Activated T-helper 17 cell treated with anti-CD3 and anti-CD28 coated beads, Interleukin-2, amount 50 U/mL, for 72 hours (primary cell): ENCODE measurements around the gene DQX1. TPM values are rescaled to one million over a fixed set of nuclear protein-coding genes. Genes with fewer than 3 reads are reported as not detected.
A peak's percentile ranks its signal among the peaks of the same experiment; 100 is the strongest.

Experiments
- ATAC-seq: fragments of 150-1000 bp; cut with Tn5 transposase; replicated peaks from 2 replicates; pipeline ENCODE4 v1.10.0; 2021; ENCODE audit warnings: mild to moderate bottlenecking, moderate library complexity
- H3K27ac Mint-ChIP-seq: one replicate; pipeline ENCODE4 v1.8.0; 2022; ENCODE audit warnings: mixed read lengths
- H3K27me3 Mint-ChIP-seq: one replicate; pipeline ENCODE4 v1.8.0; 2022; ENCODE audit warnings: mixed read lengths
- H3K36me3 Mint-ChIP-seq: one replicate; pipeline ENCODE4 v1.8.0; 2022; ENCODE audit warnings: low read depth, mild to moderate bottlenecking, mixed read lengths
- H3K4me1 Mint-ChIP-seq: one replicate; pipeline ENCODE4 v1.8.0; 2022; ENCODE audit warnings: mixed read lengths
- H3K4me3 Mint-ChIP-seq: one replicate; pipeline ENCODE4 v1.8.0; 2022; ENCODE audit warnings: mild to moderate bottlenecking, mixed read lengths
- H3K9me3 Mint-ChIP-seq: one replicate; pipeline ENCODE4 v1.8.0; 2022; ENCODE audit warnings: mixed read lengths
- total RNA-seq, 2 donors: library from RNA; stranded (reverse); gene quantifications; one replicate each; pipeline ENCODE4 v1.2.3, GENCODE V29; 2022

DQX1 gene
- total RNA-seq, 2 donors from 2014 or later = 0.74 to 0.76 TPM

- no peaks in the 10 kb centered on the region for H3K36me3 Mint-ChIP-seq
- peak overlapping the region; percentile 73 for H3K4me3 Mint-ChIP-seq
- peaks cover 9% of the 10 kb centered on the region for H3K4me1 Mint-ChIP-seq
- peaks cover 36% of the 10 kb centered on the region for H3K27me3 Mint-ChIP-seq
- H3K27ac Mint-ChIP-seq = no peak overlapping the region
- H3K9me3 Mint-ChIP-seq = no peaks in the 10 kb centered on the region
- ATAC-seq = peak; percentile 87
These were observed 23.1 kb upstream of the DQX1 start for GRCh38 chr2:74548900-74549826.

DNA sequence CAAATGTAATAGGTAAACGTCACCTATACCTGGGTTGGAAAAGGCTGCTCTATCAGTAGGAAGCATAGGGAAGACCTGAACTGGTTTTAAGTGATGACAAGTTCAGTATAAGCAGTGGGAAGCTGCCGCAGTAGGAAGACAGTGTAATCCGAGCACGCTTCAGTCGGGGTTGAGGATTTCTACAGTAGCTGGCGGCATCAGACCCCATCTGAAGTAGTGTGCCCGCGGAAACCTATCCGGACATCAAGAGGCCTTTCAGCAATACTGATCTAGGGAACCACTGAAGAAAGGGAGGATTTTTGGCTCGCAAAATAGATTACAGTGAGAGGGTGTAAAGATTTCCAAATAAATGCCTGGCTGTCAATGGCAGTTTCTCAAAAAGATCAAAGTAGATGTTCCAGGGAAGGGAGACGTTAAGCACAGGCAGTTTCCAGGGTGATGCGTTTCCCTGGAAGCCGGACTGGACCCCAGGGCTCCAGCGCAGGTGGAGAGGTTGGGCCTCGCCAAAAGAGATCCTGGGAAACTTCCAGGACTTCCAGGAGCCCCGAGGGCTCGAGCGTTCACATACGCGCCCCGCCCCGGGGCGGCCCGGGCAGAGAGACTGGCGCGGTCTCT lies 22.4 kb upstream of the DQX1 start:
- Mint-ChIP-seq H3K4me3 (peak overlapping the region; percentile 73), H3K36me3 (no peaks in the 10 kb centered on the region), H3K27ac (no peak overlapping the region), H3K9me3 (no peaks in the 10 kb centered on the region), H3K27me3 (peaks cover 36% of the 10 kb centered on the region), H3K4me1 (peaks cover 9% of the 10 kb centered on the region)
- no peak for ATAC-seq

DNA sequence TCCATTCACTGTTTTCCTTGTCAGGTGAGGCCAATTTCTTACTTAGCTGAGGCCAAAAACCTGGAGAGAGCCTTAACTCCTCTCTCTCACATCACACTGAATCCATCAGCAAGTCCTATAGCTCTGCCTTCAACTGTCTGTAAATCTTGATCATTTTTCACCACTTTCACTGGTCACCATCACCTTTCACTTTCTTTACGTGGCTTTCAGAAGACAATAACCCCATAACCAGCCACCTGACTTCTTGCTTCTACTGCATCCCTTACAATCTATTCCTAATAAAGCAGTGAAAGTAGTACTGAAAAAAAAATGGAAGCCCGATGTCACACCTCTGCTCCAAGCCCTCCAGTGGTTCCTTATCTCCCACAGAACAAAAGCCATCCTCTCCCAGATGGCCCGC lies 20.0 kb upstream of the DQX1 start:
- H3K27me3 Mint-ChIP-seq = peaks cover 39% of the 10 kb centered on the region
- no peaks in the 10 kb centered on the region for H3K36me3 Mint-ChIP-seq
- H3K4me3 Mint-ChIP-seq = no peak overlapping the region
- ATAC-seq = no peak
- peaks cover 4% of the 10 kb centered on the region for H3K4me1 Mint-ChIP-seq
- no peak overlapping the region for H3K27ac Mint-ChIP-seq
- H3K9me3 Mint-ChIP-seq = no peaks in the 10 kb centered on the region

GRCh38 chr2:74544634-74545033 lies 18.6 kb upstream of the DQX1 start:
- H3K27me3 Mint-ChIP-seq = peaks cover 32% of the 10 kb centered on the region
- no peak for ATAC-seq
- no peak overlapping the region for H3K4me3 Mint-ChIP-seq
- H3K4me1 Mint-ChIP-seq = peaks cover 4% of the 10 kb centered on the region
- no peaks in the 10 kb centered on the region for H3K36me3 Mint-ChIP-seq
- no peaks in the 10 kb centered on the region for H3K9me3 Mint-ChIP-seq
- H3K27ac Mint-ChIP-seq = no peak overlapping the region

DNA sequence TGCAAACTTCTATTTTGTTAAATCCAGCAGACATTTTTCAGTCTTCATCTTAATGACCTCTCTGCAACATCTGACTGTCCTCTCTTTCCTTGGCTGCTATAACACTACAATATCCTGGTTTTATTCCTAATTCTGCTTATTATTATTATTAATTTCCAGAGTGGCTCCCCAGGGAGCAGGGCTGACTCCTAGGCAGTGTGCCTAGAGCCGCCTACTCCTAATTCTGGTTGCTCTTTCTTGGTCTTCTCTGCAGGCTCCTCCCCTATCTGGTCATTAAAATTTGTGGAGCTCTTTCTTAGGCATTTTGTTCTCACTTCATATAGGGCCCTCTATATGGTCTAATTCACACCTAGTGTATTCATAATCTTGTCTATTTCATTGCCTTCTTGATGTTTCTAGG lies 16.9 kb upstream of the DQX1 start:
- Mint-ChIP-seq H3K9me3 (no peaks in the 10 kb centered on the region), H3K4me3 (no peak overlapping the region), H3K27me3 (peaks cover 40% of the 10 kb centered on the region), H3K36me3 (no peaks in the 10 kb centered on the region), H3K27ac (no peak overlapping the region), H3K4me1 (no peaks in the 10 kb centered on the region)
- no peak for ATAC-seq

DNA sequence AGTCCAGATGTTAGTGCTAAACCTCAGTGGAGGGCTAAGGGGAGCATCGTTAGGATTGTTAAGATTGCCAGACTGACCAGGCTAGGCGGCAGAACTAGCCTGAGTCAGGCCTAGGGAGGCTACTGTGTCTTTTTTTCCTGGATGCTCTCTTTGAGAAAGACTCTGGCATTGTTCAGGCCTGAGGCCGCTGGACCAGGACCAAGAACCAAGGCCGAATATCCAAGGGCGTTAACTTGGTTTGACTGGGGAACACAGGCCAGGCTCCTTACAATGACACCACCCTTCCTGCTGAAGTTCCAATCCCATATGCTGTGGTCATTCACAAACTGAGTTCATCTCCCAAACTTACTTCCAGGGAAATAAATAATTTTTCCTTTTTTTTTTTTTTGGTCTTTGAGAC lies 14.3 kb upstream of the DQX1 start:
- no peaks in the 10 kb centered on the region for H3K36me3 Mint-ChIP-seq

DNA sequence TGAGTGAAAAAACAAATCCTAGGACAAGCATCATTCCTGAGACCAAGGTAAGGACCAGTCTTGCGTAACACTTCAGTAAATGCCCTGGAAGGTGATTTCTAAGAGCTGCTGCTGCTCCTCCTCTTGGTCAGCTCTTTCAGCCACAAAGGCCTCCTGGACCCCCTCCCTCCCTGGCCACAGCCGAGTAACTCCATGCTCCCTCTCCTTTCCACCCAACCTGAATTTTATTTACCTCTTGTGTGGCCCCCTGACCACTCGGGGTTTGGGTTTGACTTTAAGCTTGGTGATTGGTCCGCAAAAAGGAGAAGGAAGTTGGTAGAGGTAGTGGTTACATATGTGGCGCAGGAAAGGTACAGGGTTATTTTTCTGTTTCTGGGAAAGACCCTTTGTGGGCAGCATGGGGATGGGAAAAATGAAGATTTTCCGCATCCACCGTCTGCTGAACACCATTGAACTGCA lies 12.9 kb upstream of the DQX1 start:
- Mint-ChIP-seq H3K36me3 (no peaks in the 10 kb centered on the region), H3K27ac (no peak overlapping the region), H3K9me3 (no peaks in the 10 kb centered on the region), H3K4me1 (no peaks in the 10 kb centered on the region), H3K4me3 (no peak overlapping the region), H3K27me3 (peaks cover 39% of the 10 kb centered on the region)
- ATAC-seq = no peak

More for the DNA sequence above, 14.3 kb upstream of the DQX1 start:
- ATAC-seq = no peak
- H3K9me3 Mint-ChIP-seq = no peaks in the 10 kb centered on the region
- H3K4me1 Mint-ChIP-seq = no peaks in the 10 kb centered on the region
- peaks cover 39% of the 10 kb centered on the region for H3K27me3 Mint-ChIP-seq
- H3K4me3 Mint-ChIP-seq = no peak overlapping the region
- no peak overlapping the region for H3K27ac Mint-ChIP-seq

- ATAC-seq = no peak
- H3K27me3 Mint-ChIP-seq = peaks cover 30% of the 10 kb centered on the region
- H3K36me3 Mint-ChIP-seq = peaks cover 8% of the 10 kb centered on the region
- H3K27ac Mint-ChIP-seq = no peak overlapping the region
- H3K4me3 Mint-ChIP-seq = no peak overlapping the region
- H3K9me3 Mint-ChIP-seq = no peaks in the 10 kb centered on the region
- peaks cover 3% of the 10 kb centered on the region for H3K4me1 Mint-ChIP-seq
These were observed 11.1 kb upstream of the DQX1 start for GRCh38 chr2:74537140-74537539.

GRCh38 chr2:74536166-74536950 lies 10.3 kb upstream of the DQX1 start:
- Mint-ChIP-seq H3K27me3 (peaks cover 29% of the 10 kb centered on the region), H3K4me1 (peaks cover 9% of the 10 kb centered on the region), H3K36me3 (peaks cover 16% of the 10 kb centered on the region), H3K4me3 (no peak overlapping the region), H3K27ac (no peak overlapping the region), H3K9me3 (no peaks in the 10 kb centered on the region)
- ATAC-seq = no peak

GRCh38 chr2:74535440-74535965 lies 9.5 kb upstream of the DQX1 start:
- Mint-ChIP-seq H3K4me1 (peaks cover 17% of the 10 kb centered on the region), H3K27ac (no peak overlapping the region), H3K36me3 (peaks cover 24% of the 10 kb centered on the region), H3K9me3 (no peaks in the 10 kb centered on the region), H3K27me3 (peaks cover 26% of the 10 kb centered on the region), H3K4me3 (no peak overlapping the region)
- no peak for ATAC-seq

DNA sequence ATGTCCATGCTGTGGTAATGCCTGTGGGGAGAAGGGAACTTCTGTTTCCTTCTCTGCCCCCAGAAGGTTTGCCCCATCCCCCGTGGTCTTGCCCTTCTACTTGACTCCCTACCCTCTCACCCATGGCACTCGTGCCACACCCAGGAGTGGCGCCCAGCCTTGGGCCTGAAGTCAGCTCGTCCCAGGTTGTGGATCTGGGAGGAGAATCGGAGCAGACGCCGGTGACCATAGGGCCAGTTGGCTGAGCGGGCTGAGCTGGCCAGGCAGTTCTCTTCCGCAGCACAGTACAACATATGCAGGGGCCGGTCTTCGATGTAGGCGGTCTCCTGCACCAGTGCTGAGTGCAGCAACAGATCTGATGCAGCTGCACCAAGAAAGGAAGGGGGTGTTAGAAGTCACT lies 8.4 kb upstream of the DQX1 start:
- Mint-ChIP-seq H3K27ac (no peak overlapping the region), H3K36me3 (peaks cover 29% of the 10 kb centered on the region), H3K4me3 (no peak overlapping the region), H3K9me3 (no peaks in the 10 kb centered on the region), H3K4me1 (peaks cover 17% of the 10 kb centered on the region), H3K27me3 (peaks cover 24% of the 10 kb centered on the region)
- no peak for ATAC-seq

DNA sequence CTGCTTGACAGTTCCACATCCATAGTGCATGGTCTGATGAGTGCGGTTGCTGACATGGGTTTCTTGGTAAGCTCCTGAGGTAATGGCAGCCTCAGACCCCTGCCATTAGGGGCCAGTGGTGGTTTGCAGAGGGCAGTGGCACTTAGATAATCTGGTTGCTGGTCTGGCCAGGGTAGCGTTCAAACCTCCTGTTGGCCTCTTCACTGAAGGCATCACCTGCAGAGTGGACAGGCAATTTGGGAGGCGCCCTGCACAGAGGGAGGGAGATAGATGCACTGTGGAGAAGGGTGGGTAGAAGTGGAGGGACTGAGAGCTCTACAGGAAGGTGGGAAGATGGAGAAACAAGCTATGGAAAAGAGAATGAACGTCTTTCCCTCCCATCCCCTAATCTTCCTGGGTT lies 7.4 kb upstream of the DQX1 start:
- Mint-ChIP-seq H3K9me3 (no peaks in the 10 kb centered on the region), H3K4me3 (no peak overlapping the region), H3K27me3 (peaks cover 14% of the 10 kb centered on the region), H3K27ac (no peak overlapping the region), H3K36me3 (peaks cover 38% of the 10 kb centered on the region), H3K4me1 (peaks cover 17% of the 10 kb centered on the region)
- no peak for ATAC-seq

GRCh38 chr2:74532222-74532621 lies 6.2 kb upstream of the DQX1 start:
- H3K4me1 Mint-ChIP-seq = peaks cover 17% of the 10 kb centered on the region
- H3K9me3 Mint-ChIP-seq = no peaks in the 10 kb centered on the region
- peaks cover 51% of the 10 kb centered on the region for H3K36me3 Mint-ChIP-seq
- no peak overlapping the region for H3K27ac Mint-ChIP-seq
- ATAC-seq = no peak
- peak overlapping the region; percentile 98 for H3K4me3 Mint-ChIP-seq
- peaks cover 3% of the 10 kb centered on the region for H3K27me3 Mint-ChIP-seq

DNA sequence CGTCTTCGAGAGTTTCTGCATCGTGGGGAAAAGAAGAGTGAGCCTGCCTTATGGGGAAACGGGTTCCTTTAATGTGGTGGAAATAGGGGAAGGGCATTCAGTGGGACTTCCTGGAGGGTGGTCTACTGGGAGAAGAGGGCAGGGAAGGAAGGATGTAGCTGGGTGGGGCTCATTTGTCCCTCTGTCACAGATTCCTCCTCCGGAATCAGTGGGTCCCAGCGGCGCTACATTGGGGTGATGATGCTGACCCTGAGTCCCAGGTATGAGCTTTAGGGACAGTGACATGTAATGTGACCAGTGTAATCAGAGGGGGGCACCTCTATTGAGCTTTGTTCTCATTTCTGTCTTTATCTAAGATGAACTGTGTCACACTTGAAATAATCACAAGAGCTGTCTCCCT lies 5.6 kb upstream of the DQX1 start:
- H3K27ac Mint-ChIP-seq = peak overlapping the region; percentile 55
- peaks cover 17% of the 10 kb centered on the region for H3K4me1 Mint-ChIP-seq
- peaks cover 56% of the 10 kb centered on the region for H3K36me3 Mint-ChIP-seq
- ATAC-seq = no peak
- H3K27me3 Mint-ChIP-seq = no peaks in the 10 kb centered on the region
- no peaks in the 10 kb centered on the region for H3K9me3 Mint-ChIP-seq
- peak overlapping the region; percentile 98 for H3K4me3 Mint-ChIP-seq
